AG09309 (cell line): Measurements from ENCODE around the gene PLCL2.

Experiments
- DNase-seq: peaks from one replicate; pipeline ENCODE4 v3.0.0-alpha.2; 2010; ENCODE audit warnings: low read depth
- H3K4me3 ChIP-seq: 2 replicates; pipeline ENCODE4 v1.5.1; 2011; ENCODE audit warnings: mild to moderate bottlenecking, low read depth, low read length, moderate library complexity; ENCODE audit not compliant: control insufficient read depth
- TF ChIP-seq, protein P1 (sequence below): IDR thresholded peaks from 2 replicates; pipeline ENCODE4 v1.5.1; 2011; ENCODE audit warnings: mild to moderate bottlenecking, low read depth, low read length, inconsistent platforms; ENCODE audit not compliant: insufficient read depth, control insufficient read depth; ENCODE audit errors: missing control alignments

The PLCL2 gene

DNA sequence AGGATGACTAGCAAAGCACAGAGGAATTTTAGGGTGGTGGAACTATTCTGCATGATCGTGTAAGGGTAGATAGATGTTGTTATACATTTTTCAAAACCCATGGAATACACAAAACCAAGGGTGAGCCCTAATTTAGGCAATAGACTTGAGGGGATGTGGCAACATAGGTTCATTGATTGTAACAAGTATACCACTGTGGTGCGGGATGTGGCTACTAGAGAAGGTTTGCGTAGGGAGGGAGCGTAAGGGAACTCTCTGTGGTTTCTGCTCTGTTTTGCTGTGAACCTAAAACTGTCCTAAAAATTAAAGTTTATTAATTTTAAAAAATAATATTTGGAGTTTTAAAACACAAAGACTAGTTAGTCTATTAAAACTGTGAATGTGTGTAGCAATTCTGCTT, 202.8 kb downstream of the PLCL2 start:
- TF ChIP-seq, protein P1, sequence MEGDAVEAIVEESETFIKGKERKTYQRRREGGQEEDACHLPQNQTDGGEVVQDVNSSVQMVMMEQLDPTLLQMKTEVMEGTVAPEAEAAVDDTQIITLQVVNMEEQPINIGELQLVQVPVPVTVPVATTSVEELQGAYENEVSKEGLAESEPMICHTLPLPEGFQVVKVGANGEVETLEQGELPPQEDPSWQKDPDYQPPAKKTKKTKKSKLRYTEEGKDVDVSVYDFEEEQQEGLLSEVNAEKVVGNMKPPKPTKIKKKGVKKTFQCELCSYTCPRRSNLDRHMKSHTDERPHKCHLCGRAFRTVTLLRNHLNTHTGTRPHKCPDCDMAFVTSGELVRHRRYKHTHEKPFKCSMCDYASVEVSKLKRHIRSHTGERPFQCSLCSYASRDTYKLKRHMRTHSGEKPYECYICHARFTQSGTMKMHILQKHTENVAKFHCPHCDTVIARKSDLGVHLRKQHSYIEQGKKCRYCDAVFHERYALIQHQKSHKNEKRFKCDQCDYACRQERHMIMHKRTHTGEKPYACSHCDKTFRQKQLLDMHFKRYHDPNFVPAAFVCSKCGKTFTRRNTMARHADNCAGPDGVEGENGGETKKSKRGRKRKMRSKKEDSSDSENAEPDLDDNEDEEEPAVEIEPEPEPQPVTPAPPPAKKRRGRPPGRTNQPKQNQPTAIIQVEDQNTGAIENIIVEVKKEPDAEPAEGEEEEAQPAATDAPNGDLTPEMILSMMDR: no peak

DNA sequence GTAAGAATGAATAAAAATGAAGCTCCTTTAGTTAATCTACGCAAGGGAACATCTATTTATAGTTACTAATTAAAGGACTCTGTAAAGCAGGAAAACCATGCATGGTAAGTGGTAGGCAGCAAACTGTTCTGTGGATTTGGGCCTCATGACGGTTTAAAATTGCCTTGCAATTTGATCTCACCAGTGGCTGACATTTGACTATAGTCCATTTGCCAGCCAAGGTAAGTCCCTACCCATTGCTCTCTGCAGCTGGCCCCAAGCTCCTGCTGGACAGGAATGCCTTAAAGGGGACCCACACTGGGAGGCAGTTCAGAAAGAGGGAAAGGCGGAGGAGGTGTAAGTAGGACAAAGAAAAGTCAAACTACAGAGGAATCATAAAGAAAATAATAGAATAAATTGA, 203.3 kb downstream of the PLCL2 start:
- no peak for DNase-seq
- no peak overlapping the region for H3K4me3 ChIP-seq
- TF ChIP-seq, protein P1: no peak

More for the DNA sequence above, 202.8 kb downstream of the PLCL2 start:
- DNase-seq: no peak
- no peak overlapping the region for H3K4me3 ChIP-seq

GRCh38 chr3:17088602-17089313, 204.0 kb downstream of the PLCL2 start:
- TF ChIP-seq, protein P1: no peak
- DNase-seq: no peak
- no peak overlapping the region for H3K4me3 ChIP-seq

DNA sequence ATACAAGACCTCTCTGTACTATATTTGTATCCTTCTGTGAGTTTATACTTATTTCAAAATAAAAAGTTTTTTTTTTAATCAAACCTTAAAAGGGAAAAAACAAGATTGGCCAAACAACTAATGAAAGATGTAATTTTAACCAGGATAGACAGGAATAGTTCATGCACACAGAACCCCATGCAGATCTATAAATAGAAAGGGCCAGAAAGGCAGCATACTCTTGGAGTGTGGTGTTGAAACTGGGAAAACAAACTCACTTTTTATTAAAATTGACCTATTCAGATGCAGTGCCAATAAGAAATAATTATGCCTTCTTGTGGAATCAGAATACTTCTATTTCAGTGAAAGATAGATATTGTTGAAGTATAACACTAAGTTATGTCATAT, 204.6 kb downstream of the PLCL2 start:
- no peak for DNase-seq
- TF ChIP-seq, protein P1: no peak
- H3K4me3 ChIP-seq: no peak overlapping the region

GRCh38 chr3:17090280-17090983, 205.7 kb downstream of the PLCL2 start:
- no peak overlapping the region for H3K4me3 ChIP-seq
- TF ChIP-seq, protein P1: no peak
- DNase-seq: no peak

DNA sequence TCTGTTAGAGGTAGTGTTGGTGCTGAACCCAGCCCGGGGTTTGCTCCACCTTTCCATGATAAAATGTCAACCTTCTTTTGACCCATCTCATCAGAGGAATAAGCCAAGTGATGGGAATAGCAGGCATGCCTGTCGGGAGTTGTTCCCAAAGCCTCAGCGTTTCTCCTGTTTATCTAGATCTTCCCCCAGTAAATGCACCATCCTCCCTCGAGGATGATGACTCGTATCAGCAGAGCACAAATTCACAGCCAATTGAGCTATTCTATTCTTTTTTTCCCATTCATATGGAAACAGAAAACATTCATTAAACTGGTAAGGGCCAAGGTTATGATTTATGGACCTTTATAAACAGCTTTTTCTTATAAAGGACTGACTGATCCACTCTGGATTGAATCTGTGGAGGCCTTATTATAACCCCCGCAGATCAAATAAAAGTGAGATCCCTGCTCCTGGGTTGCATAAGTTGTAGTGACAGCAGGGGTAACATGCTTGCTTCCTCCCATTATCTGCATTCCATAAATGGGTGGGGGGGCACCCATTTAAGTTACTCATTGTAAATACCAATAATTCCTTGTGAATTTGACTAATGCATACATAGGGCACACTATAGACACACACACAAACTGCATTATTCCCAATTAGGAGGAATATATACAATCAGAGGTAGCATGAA, 207.3 kb downstream of the PLCL2 start:
- TF ChIP-seq, protein P1: no peak
- H3K4me3 ChIP-seq: no peak overlapping the region
- DNase-seq: no peak
